Measurements from ENCODE around the gene PACRG. TPM values are rescaled to one million over a fixed set of nuclear protein-coding genes. Genes with fewer than 3 reads are reported as not detected.

Gene PACRG
- total RNA-seq, 4 donors from 2014 or later, result 1.7 to 7.7 (median 3.7) TPM

DNA sequence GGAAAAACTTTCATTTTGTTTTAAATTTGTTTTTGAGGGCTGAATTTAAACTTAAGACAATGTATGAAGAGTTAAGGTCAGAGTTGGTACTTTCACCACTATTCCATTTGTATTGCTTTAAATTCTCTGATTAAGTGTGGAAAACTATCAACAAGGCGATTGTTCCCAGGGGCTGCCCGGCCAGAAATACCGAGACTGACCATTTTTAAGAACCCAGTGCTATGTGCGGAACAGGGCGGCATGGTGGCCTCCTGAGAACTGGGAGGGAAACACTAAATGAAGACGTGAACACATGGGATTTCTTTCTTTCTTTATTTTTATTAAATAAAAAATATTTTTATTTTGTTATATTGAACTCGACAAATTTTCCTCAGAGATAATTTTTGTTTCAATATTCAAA, 465.6 kb downstream of the PACRG start:
- TF ChIP-seq POLR2A (IDR thresholded peaks at IDR 0.05), result no peak
- TF ChIP-seq, protein P1, sequence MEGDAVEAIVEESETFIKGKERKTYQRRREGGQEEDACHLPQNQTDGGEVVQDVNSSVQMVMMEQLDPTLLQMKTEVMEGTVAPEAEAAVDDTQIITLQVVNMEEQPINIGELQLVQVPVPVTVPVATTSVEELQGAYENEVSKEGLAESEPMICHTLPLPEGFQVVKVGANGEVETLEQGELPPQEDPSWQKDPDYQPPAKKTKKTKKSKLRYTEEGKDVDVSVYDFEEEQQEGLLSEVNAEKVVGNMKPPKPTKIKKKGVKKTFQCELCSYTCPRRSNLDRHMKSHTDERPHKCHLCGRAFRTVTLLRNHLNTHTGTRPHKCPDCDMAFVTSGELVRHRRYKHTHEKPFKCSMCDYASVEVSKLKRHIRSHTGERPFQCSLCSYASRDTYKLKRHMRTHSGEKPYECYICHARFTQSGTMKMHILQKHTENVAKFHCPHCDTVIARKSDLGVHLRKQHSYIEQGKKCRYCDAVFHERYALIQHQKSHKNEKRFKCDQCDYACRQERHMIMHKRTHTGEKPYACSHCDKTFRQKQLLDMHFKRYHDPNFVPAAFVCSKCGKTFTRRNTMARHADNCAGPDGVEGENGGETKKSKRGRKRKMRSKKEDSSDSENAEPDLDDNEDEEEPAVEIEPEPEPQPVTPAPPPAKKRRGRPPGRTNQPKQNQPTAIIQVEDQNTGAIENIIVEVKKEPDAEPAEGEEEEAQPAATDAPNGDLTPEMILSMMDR (IDR thresholded peaks at IDR 0.05), result no peak
- intact Hi-C loops (cut with DNase I), result no loop called here
- Histone ChIP-seq H3K4me1 (no peaks in the 10 kb centered on the region), H3K9me3 (no peaks in the 10 kb centered on the region), H3K27me3 (no peaks in the 10 kb centered on the region), H3K27ac (no peak overlapping the region), H3K4me3 (replicated peaks in 1 of 3) (no peak overlapping the region), H3K36me3 (no peaks in the 10 kb centered on the region)
- DNase-seq, result no peak
- 94 to 95% methylated on average over 7 of the region's 7 CpGs for WGBS, 2 donors

DNA sequence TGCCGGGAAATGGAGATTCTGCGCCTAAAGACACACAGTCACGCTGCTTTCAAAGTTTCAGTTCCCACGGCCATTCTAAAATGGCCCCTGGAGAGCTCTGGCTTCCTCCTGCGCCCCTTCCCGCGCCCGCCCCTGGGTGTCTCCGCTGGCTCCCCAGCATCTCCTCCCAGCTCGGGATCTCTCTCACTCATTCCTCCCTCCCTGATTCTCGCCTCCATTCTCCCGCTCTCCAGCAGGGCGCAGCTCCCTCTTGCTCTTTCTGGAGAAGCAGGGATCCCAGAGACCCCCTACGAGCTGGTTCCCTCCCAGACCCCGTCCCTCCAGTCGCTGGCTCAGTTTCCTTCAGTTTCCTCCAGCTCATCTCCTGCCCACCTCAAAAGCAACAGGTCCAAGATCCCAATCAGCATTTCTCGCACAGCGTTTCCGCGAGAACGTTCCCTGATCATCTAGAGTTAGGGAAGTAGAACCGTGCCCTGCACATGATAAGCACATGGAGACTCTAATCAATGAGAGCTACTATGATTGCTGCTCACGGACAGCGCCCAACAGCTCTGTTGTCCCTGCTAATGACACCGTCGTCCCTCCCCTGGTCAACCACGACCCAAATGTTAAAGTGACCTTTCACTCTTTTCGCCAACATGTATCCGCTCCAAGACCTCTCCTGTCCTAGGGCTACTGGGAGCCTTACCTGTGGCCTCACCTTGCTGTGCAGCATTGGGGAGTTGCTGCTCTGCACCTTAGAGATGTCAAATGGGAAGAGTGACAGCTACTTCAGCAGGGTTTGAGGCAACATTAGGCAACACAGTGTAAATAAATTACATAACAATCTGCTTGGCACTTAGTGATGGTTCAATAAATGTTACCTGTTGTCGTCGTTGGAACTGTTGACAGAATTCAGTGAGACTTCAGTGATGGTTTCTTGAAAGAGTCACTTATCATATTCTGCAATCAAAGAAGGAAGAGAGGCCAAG, 468.2 kb downstream of the PACRG start:
- no peak for DNase-seq
- H3K4me1 ChIP-seq, result no peaks in the 10 kb centered on the region
- no peak overlapping the region for H3K27ac ChIP-seq
- TF ChIP-seq, protein P1 (IDR thresholded peaks at IDR 0.05), result no peak
- TF ChIP-seq POLR2A (IDR thresholded peaks at IDR 0.05), result no peak
- no peak overlapping the region for H3K4me3 ChIP-seq (replicated peaks in 1 of 3)
- no peaks in the 10 kb centered on the region for H3K9me3 ChIP-seq
- 94% methylated on average over 31 of the region's 31 CpGs for WGBS, 2 donors
- intact Hi-C loops (cut with DNase I), result no loop called here
- H3K36me3 ChIP-seq, result no peaks in the 10 kb centered on the region
- no peaks in the 10 kb centered on the region for H3K27me3 ChIP-seq

DNA sequence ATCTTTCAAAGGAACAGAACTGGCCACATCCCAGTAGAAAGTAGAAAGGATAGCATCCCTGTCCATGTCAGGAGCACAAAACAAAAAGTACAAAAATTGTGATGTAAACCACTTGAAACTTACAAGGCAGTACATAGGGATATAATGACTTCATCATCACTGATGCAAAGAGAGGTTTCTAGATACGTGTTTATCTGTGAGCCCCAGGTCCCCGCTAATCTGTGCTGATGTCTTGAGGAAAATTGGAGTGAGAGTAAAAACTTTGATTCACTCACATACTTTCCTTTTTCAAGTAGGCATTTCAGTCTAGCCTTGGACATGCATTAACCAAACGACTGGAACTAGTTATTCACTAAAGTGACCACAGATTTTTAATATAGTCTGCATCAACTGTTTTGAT, 470.1 kb downstream of the PACRG start:
- no peaks in the 10 kb centered on the region for H3K27me3 ChIP-seq
- TF ChIP-seq, protein P1 (IDR thresholded peaks at IDR 0.05), result no peak
- no peak for TF ChIP-seq POLR2A (IDR thresholded peaks at IDR 0.05)
- no peaks in the 10 kb centered on the region for H3K36me3 ChIP-seq
- intact Hi-C loops (cut with DNase I), result no loop called here
- 72 to 85% methylated on average over 3 of the region's 3 CpGs for WGBS, 2 donors
- no peak for DNase-seq
- no peaks in the 10 kb centered on the region for H3K9me3 ChIP-seq
- no peak overlapping the region for H3K27ac ChIP-seq
- no peak overlapping the region for H3K4me3 ChIP-seq (replicated peaks in 1 of 3)
- H3K4me1 ChIP-seq, result no peaks in the 10 kb centered on the region

DNA sequence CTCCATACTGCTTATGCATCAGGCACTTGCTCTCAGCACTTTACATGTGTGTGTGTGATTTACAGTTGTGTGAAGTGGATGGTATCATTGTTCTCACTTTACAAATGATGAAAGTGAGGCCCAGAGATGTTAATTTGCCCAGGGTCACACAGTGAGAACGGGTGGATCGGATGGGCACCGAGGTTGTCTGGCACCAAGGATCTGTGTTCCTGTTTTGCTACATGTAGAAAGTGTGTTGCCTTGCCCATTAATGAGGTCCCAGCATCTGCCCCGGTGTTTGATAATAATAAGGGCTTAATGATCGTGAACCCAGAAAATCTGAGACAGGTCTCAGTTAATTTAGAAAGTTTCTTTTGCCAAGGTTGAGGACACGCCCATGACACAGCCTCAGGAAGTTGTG, 470.6 kb downstream of the PACRG start:
- H3K27me3 ChIP-seq, result no peaks in the 10 kb centered on the region
- no peaks in the 10 kb centered on the region for H3K9me3 ChIP-seq
- 94 to 97% methylated on average over 6 of the region's 6 CpGs for WGBS, 2 donors
- no peak for TF ChIP-seq POLR2A (IDR thresholded peaks at IDR 0.05)
- TF ChIP-seq, protein P1 (IDR thresholded peaks at IDR 0.05), result no peak
- no peaks in the 10 kb centered on the region for H3K36me3 ChIP-seq
- no peak overlapping the region for H3K27ac ChIP-seq
- DNase-seq, result no peak
- no peaks in the 10 kb centered on the region for H3K4me1 ChIP-seq
- intact Hi-C loops (cut with DNase I), result no loop called here
- H3K4me3 ChIP-seq (replicated peaks in 1 of 3), result no peak overlapping the region

DNA sequence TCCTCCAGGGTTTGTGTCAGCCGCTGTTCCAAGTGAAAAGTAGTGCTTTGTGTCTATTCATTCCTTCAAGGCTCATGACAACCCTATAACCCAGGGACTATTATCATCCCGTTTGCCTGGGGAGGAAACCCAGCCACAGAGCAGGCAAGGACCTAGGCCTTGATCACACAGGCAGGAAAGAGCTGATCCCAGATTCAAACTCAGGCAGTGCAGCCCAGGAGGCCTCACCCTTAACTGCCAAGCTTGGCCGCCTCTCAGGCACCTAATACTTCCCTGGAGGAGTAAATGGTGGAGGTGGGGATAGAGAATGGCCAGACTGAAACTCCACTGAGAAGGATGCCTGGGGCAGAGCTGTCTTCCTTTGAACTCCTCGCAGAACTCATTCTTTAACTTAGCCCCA, 471.6 kb downstream of the PACRG start:
- Histone ChIP-seq H3K27me3 (no peaks in the 10 kb centered on the region), H3K36me3 (no peaks in the 10 kb centered on the region), H3K9me3 (no peaks in the 10 kb centered on the region), H3K4me3 (replicated peaks in 1 of 3) (no peak overlapping the region), H3K4me1 (no peaks in the 10 kb centered on the region), H3K27ac (no peak overlapping the region)
- WGBS, 2 donors, result 92% methylated on average over 4 of the region's 4 CpGs
- intact Hi-C loops (cut with DNase I), result no loop called here
- no peak for DNase-seq
- no peak for TF ChIP-seq POLR2A (IDR thresholded peaks at IDR 0.05)
- TF ChIP-seq, protein P1 (IDR thresholded peaks at IDR 0.05), result no peak
